Stimulated activated CD4-positive, alpha-beta T cell treated with anti-CD3 and anti-CD28 coated beads, Interleukin-4, amount 100 ng/mL, for 48 hours (primary cell): ENCODE data around the gene VDR.
A peak's percentile ranks its signal among the peaks of the same experiment; 100 is the strongest.

Source experiments
- DNase-seq, 2 donors: peaks; one replicate each; pipeline ENCODE4 v3.0.0-alpha.2; 2020; ENCODE audit warnings: low read depth in 2 of 2

VDR gene

GRCh38 chr12:47904713-47905709 is at the start of gene VDR:
TSS of gene VDR (minus strand) at chr12:47904994. CDS start at chr12:47879113, 25,881 bp downstream.
- DNase-seq: peak; percentile 62 to 69

- DNase-seq: no peak
Observed at GRCh38 chr12:47954058-47954457, 49.3 kb upstream of the VDR start.

- DNase-seq: no peak
Observed at GRCh38 chr12:47950856-47951468, 46.2 kb upstream of the VDR start.

GRCh38 chr12:47949441-47950341 is 44.9 kb upstream of the VDR start:
- DNase-seq: peak; percentile 37 to 55

- DNase-seq: no peak
Observed at GRCh38 chr12:47947341-47947740, 42.5 kb upstream of the VDR start.

- no peak for DNase-seq
Observed at GRCh38 chr12:47946413-47947323, 41.9 kb upstream of the VDR start.

- no peak for DNase-seq
Observed at GRCh38 chr12:47945341-47945728, 40.5 kb upstream of the VDR start.

GRCh38 chr12:47944685-47945340 is 40.0 kb upstream of the VDR start:
- DNase-seq: no peak

- DNase-seq: no peak
Observed at GRCh38 chr12:47943623-47944340, 39.0 kb upstream of the VDR start.

GRCh38 chr12:47942614-47943225 is 37.9 kb upstream of the VDR start:
- DNase-seq: no peak

- peak; percentile 19 to 46 for DNase-seq
Observed at GRCh38 chr12:47941871-47942613, 37.2 kb upstream of the VDR start.

GRCh38 chr12:47941475-47941780 is 36.6 kb upstream of the VDR start:
- DNase-seq: no peak

GRCh38 chr12:47940773-47941474 is 36.1 kb upstream of the VDR start:
- DNase-seq: no peak

GRCh38 chr12:47939009-47939601 is 34.3 kb upstream of the VDR start:
- no peak for DNase-seq

GRCh38 chr12:47938594-47938993 is 33.8 kb upstream of the VDR start:
- DNase-seq: no peak

GRCh38 chr12:47938093-47938492 is 33.3 kb upstream of the VDR start:
- DNase-seq: no peak

- no peak for DNase-seq
Observed at GRCh38 chr12:47935184-47935583, 30.4 kb upstream of the VDR start.

GRCh38 chr12:47931187-47931586 is 26.4 kb upstream of the VDR start:
- no peak for DNase-seq
